DND-41 (cell line): ENCODE data around the gene DPYSL3.

Source experiments
- ATAC-seq: fragments of 200-7000 bp; cut with Tn5 transposase; 3 replicates; pipeline ENCODE4 v1.9.1; 2021; ENCODE audit warnings: low read depth; ENCODE audit not compliant: insufficient read depth
- DNase-seq: peaks from one replicate; pipeline ENCODE4 v3.0.0-alpha.2; 2020
- H2AFZ ChIP-seq: 2 replicates; pipeline ENCODE4 v1.6.0; 2012; ENCODE audit warnings: low read depth, low read length
- H3K27ac ChIP-seq: 2 replicates; pipeline ENCODE4 v1.5.1; 2012; ENCODE audit warnings: low read length, inconsistent platforms
- H3K27me3 ChIP-seq: fragments of 200-600 bp; sonication (generic); 2 replicates; pipeline ENCODE4 v1.6.0; 2012; ENCODE audit warnings: low read length, mild to moderate bottlenecking, inconsistent platforms; ENCODE audit not compliant: insufficient read depth, poor library complexity
- H3K36me3 ChIP-seq: 2 replicates; pipeline ENCODE4 v1.5.1; 2012; ENCODE audit warnings: low read length, inconsistent platforms; ENCODE audit not compliant: insufficient read depth
- H3K4me1 ChIP-seq: 2 replicates; pipeline ENCODE4 v1.5.1; 2012; ENCODE audit warnings: mild to moderate bottlenecking, low read length; ENCODE audit not compliant: insufficient read depth
- H3K4me2 ChIP-seq: 2 replicates; pipeline ENCODE4 v1.6.0; 2012; ENCODE audit warnings: mild to moderate bottlenecking, moderate library complexity, low read length, inconsistent platforms; ENCODE audit not compliant: insufficient read depth
- H3K4me3 ChIP-seq, 2 experiments: fragments of 200-600 bp in 1 of 2; shearing (Covaris generic) in 1 of 2; 2 replicates each; pipeline ENCODE4 v1.5.1; 2012 to 2016; ENCODE audit warnings: inconsistent platforms in 2 of 2, low read length in 2 of 2, mild to moderate bottlenecking in 2 of 2, low read depth in 1 of 2, moderate library complexity in 1 of 2
- H3K79me2 ChIP-seq: 2 replicates; pipeline ENCODE4 v1.6.0; 2012; ENCODE audit warnings: low read length, inconsistent platforms; ENCODE audit not compliant: insufficient read depth
- H3K9ac ChIP-seq: 2 replicates; pipeline ENCODE4 v1.6.0; 2012; ENCODE audit warnings: low read depth, mild to moderate bottlenecking, inconsistent platforms, low read length, moderate library complexity
- H3K9me3 ChIP-seq: 2 replicates; pipeline ENCODE4 v1.5.1; 2012; ENCODE audit warnings: low read length, moderate library complexity, mild to moderate bottlenecking, inconsistent platforms; ENCODE audit not compliant: insufficient read depth, severe bottlenecking
- H4K20me1 ChIP-seq: 2 replicates; pipeline ENCODE4 v1.6.0; 2012; ENCODE audit warnings: low read length; ENCODE audit not compliant: insufficient read depth
- EZH2 ChIP-seq: IDR thresholded peaks from 3 replicates; pipeline ENCODE4 v1.6.1; 2012; ENCODE audit warnings: borderline replicate concordance, low read depth, mild to moderate bottlenecking, moderate library complexity, low read length, inconsistent platforms; ENCODE audit not compliant: severe bottlenecking
- TF ChIP-seq, protein P1 (sequence below): IDR thresholded peaks from 2 replicates; pipeline ENCODE4 v1.5.1; 2012; ENCODE audit warnings: borderline replicate concordance, low read length, moderate library complexity, mild to moderate bottlenecking; ENCODE audit not compliant: poor library complexity, severe bottlenecking; ENCODE audit errors: extremely low read depth

The DPYSL3 gene

DNA sequence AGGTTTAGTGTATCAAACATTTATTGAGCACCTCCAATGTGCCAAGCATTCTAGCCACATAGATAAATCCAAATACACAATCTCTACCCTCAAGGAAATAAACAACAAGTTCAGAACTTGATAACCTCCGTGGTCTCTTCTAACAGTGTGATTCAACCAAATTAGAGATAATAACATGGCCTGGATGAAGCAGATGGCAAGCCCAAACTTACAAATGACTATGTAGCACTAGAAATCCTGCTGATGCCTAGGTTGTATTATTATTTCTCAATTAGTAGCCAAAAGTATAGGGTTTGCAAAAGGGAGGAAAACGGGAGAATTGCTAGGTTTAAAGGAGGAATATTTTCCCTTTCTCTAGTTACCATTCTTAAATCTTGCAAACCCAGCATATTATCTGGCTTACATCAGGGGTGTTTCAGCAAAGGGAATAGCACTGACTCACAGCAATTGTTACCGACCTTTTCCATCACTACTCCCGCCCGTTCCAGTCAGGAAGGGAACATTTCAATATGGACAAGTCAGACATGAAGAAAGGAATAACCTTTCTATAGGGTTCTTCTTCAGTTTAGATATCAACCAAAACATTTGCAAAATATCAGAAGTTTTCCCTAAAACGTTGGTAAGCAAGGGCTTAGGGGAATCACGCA lies 2.3 kb downstream of the DPYSL3 start:
- Histone ChIP-seq H3K4me1 (no peaks in the 10 kb centered on the region), H3K27me3 (no peaks in the 10 kb centered on the region), H3K9ac (no peak overlapping the region), H2AFZ (no peak overlapping the region), H3K36me3 (no peaks in the 10 kb centered on the region), H3K9me3 (no peaks in the 10 kb centered on the region), H3K4me2 (no peak overlapping the region), H4K20me1 (no peaks in the 10 kb centered on the region), H3K4me3 (no peak overlapping the region), H3K79me2 (no peaks in the 10 kb centered on the region), H3K27ac (no peak overlapping the region)
- no peak for ATAC-seq
- TF ChIP-seq, protein P1, sequence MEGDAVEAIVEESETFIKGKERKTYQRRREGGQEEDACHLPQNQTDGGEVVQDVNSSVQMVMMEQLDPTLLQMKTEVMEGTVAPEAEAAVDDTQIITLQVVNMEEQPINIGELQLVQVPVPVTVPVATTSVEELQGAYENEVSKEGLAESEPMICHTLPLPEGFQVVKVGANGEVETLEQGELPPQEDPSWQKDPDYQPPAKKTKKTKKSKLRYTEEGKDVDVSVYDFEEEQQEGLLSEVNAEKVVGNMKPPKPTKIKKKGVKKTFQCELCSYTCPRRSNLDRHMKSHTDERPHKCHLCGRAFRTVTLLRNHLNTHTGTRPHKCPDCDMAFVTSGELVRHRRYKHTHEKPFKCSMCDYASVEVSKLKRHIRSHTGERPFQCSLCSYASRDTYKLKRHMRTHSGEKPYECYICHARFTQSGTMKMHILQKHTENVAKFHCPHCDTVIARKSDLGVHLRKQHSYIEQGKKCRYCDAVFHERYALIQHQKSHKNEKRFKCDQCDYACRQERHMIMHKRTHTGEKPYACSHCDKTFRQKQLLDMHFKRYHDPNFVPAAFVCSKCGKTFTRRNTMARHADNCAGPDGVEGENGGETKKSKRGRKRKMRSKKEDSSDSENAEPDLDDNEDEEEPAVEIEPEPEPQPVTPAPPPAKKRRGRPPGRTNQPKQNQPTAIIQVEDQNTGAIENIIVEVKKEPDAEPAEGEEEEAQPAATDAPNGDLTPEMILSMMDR = no peak
- no peak for TF ChIP-seq EZH2
- DNase-seq = no peak

DNA sequence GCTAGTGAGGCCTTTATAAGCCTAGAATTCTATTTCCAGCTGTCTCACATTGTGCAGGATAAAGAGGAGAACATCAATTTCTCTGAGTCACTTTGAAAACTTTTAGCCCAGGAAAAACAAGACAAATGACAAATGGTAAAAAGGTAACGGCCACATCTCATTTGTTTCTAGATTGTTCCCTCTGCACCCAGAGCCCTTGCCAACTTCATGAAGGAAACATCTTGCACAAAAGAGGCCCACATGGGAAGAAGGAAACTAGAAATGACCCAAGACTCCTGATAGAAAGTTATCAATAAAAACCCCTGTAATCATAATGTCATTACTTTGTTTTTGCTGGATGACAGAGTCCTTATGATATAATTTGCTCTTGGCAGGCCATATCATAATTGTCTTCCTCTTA lies 5.3 kb downstream of the DPYSL3 start:
- ATAC-seq = no peak

DNA sequence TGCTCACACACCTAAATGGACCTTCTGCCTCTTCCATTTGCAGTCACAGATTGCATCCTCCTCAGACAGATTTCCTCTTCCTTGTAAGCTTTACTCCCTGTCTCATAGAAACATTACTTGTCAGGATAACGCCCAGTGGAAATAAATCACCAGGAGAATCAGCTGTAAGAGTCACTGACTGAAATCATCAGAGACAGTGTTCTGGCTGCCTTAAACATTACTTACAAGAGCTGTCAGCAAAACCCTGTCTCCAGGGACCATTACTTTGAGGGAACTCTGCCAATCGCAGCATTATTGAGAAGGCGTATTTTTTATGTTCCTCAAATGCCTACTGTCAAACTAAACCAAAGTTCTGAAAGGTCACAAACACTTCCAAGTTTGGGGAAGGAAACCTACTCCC lies 5.9 kb downstream of the DPYSL3 start:
- Histone ChIP-seq H3K4me3 (no peak overlapping the region), H4K20me1 (no peaks in the 10 kb centered on the region), H3K4me1 (no peaks in the 10 kb centered on the region), H3K27ac (no peak overlapping the region), H2AFZ (no peak overlapping the region), H3K9me3 (no peaks in the 10 kb centered on the region), H3K79me2 (no peaks in the 10 kb centered on the region), H3K36me3 (no peaks in the 10 kb centered on the region), H3K27me3 (no peaks in the 10 kb centered on the region), H3K9ac (no peak overlapping the region), H3K4me2 (no peak overlapping the region)
- TF ChIP-seq, protein P1 = no peak
- DNase-seq = no peak
- no peak for ATAC-seq

More for the DNA sequence above, 5.3 kb downstream of the DPYSL3 start:
- no peak overlapping the region for H3K9ac ChIP-seq
- H3K79me2 ChIP-seq = no peaks in the 10 kb centered on the region
- H3K4me3 ChIP-seq = no peak overlapping the region
- no peaks in the 10 kb centered on the region for H3K36me3 ChIP-seq
- H3K9me3 ChIP-seq = no peaks in the 10 kb centered on the region
- H3K27me3 ChIP-seq = no peaks in the 10 kb centered on the region
- H3K4me1 ChIP-seq = no peaks in the 10 kb centered on the region
- no peak overlapping the region for H3K27ac ChIP-seq
- DNase-seq = no peak
- H4K20me1 ChIP-seq = no peaks in the 10 kb centered on the region
- no peak for TF ChIP-seq EZH2
- TF ChIP-seq, protein P1 = no peak
- no peak overlapping the region for H3K4me2 ChIP-seq
- no peak overlapping the region for H2AFZ ChIP-seq

DNA sequence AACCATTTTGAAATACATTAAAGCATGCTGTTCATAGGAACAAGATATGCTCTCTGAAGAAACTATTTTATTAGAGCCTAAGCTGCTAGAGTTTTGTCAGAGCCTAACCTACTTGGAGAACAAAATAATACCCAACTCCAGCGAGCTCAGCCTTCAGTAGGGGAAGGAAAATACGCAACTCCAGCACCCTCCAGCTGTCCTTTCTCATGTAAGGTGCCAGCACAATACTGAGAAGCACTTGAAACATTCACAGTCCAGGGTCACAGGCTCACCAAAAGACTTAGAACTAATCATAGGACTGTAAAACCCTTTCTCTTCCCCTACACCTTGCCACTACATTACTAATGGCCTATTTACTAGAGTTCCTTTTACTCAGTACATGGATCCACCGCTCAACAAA lies 18.9 kb downstream of the DPYSL3 start:
- H3K79me2 ChIP-seq = no peaks in the 10 kb centered on the region
- no peak overlapping the region for H2AFZ ChIP-seq
- H3K4me2 ChIP-seq = no peak overlapping the region

More for the DNA sequence above, 18.9 kb downstream of the DPYSL3 start:
- DNase-seq (no peak), ATAC-seq (no peak)
- H3K4me1 ChIP-seq = no peaks in the 10 kb centered on the region
- no peaks in the 10 kb centered on the region for H3K36me3 ChIP-seq
- no peak overlapping the region for H3K4me3 ChIP-seq
- no peaks in the 10 kb centered on the region for H3K27me3 ChIP-seq
- no peaks in the 10 kb centered on the region for H3K9me3 ChIP-seq
- no peak overlapping the region for H3K9ac ChIP-seq
- no peak overlapping the region for H3K27ac ChIP-seq
- no peaks in the 10 kb centered on the region for H4K20me1 ChIP-seq
- TF ChIP-seq, protein P1 = no peak
- TF ChIP-seq EZH2 = no peak
